ENCODE results near the gene DCTD. TPM values are rescaled to one million over a fixed set of nuclear protein-coding genes. Genes with fewer than 3 reads are reported as not detected.

DCTD gene
- total and polyA plus RNA-seq, 8 donors = 3.5 to 90.6 (median 59.9) TPM

GRCh38 chr4:182884040-182884439, 33.1 kb downstream of the DCTD start:
- Histone ChIP-seq H3K4me1 (peaks cover 8 to 29% (median 20%) of the 10 kb centered on the region in 4 donors), H3K27me3 (no peaks in the 10 kb centered on the region), H3K9me3 (peaks cover 0 to 8% (median 4%) of the 10 kb centered on the region in 4 donors), H3K4me3 (no peak overlapping the region), H3K36me3 (peaks cover 6 to 60% (median 52%) of the 10 kb centered on the region in 4 donors), H3K27ac (no peak overlapping the region)
- WGBS, 5 donors = 81 to 90% (median 87%) methylated on average over 3 of the region's 3 CpGs
- intact Hi-C loops (cut with DNase I; ENCODE audit: low total_unique reads) = no loop called here
- TF ChIP-seq POLR2A (IDR thresholded peaks at IDR 0.05) (no peak), EP300 (IDR thresholded peaks at IDR 0.05) (no peak), POLR2AphosphoS5 (IDR thresholded peaks at IDR 0.05) (no peak)
- TF ChIP-seq, protein P1, sequence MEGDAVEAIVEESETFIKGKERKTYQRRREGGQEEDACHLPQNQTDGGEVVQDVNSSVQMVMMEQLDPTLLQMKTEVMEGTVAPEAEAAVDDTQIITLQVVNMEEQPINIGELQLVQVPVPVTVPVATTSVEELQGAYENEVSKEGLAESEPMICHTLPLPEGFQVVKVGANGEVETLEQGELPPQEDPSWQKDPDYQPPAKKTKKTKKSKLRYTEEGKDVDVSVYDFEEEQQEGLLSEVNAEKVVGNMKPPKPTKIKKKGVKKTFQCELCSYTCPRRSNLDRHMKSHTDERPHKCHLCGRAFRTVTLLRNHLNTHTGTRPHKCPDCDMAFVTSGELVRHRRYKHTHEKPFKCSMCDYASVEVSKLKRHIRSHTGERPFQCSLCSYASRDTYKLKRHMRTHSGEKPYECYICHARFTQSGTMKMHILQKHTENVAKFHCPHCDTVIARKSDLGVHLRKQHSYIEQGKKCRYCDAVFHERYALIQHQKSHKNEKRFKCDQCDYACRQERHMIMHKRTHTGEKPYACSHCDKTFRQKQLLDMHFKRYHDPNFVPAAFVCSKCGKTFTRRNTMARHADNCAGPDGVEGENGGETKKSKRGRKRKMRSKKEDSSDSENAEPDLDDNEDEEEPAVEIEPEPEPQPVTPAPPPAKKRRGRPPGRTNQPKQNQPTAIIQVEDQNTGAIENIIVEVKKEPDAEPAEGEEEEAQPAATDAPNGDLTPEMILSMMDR (IDR thresholded peaks at IDR 0.05) = no peak
- peak in 1 of 2 donors; percentile 59 for DNase-seq

DNA sequence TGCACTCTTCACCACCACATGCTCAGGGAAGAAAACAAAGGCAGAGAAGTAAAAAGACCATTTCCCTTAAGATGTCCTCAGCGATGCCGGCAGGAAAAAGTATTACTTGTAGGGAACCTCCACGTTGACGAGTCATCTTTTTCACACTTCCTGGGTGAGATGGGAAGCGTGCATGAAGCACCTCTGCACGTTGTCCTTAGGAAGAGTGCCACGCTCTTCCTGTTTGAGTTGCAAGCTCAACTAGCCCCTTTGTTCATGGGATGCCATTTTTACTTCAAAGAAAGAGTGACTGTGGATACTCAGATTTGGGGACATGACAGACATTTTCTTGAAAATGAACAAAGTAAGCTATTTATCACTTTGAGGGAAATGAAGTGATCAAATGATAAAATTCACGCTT, 33.8 kb downstream of the DCTD start:
- Histone ChIP-seq H3K4me1 (peaks cover 8 to 29% (median 20%) of the 10 kb centered on the region in 4 donors), H3K27me3 (no peaks in the 10 kb centered on the region), H3K27ac (no peak overlapping the region), H3K36me3 (peaks cover under 1 to 53% (median 45%) of the 10 kb centered on the region in 4 donors), H3K9me3 (peaks cover 0 to 8% (median 4%) of the 10 kb centered on the region in 4 donors), H3K4me3 (no peak overlapping the region)
- intact Hi-C loops (cut with DNase I; ENCODE audit: low total_unique reads) = no loop called here
- TF ChIP-seq, protein P1 (IDR thresholded peaks at IDR 0.05) = no peak
- TF ChIP-seq EP300 (IDR thresholded peaks at IDR 0.05) (no peak), POLR2AphosphoS5 (IDR thresholded peaks at IDR 0.05) (no peak), POLR2A (IDR thresholded peaks at IDR 0.05) (no peak)
- no peak for DNase-seq
- 93 to 98% (median 96%) methylated on average over 8 of the region's 8 CpGs for WGBS, 5 donors

DNA sequence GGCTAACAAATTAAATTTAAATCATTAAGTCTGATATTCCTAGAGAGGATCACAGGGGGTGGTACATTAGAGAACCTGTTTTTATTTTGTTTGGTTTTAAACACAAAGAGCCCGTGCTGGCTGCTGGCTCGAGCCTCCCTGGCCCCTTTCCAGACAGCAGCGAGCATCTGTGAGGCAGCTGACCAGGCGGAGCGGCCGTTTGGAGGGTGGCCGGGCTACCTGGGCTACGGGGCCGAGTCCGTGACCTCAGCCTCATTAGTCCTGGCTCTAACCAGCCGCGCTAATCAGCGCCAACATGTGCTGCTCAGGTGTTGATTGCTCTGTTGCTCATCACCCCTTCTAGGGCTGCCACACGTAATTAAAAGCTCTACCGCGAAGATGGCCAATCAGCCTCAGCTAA, 35.3 kb downstream of the DCTD start:
- 25 to 69% (median 41%) methylated on average over 6 to 16 of the region's 16 CpGs for WGBS, 5 donors
- Histone ChIP-seq H3K27ac (no peak overlapping the region), H3K27me3 (no peaks in the 10 kb centered on the region), H3K36me3 (peaks cover 0 to 46% (median 32%) of the 10 kb centered on the region in 4 donors), H3K4me3 (no peak overlapping the region), H3K9me3 (peaks cover 0 to 8% (median 4%) of the 10 kb centered on the region in 4 donors), H3K4me1 (peaks cover 8 to 29% (median 20%) of the 10 kb centered on the region in 4 donors)
- TF ChIP-seq EP300 (IDR thresholded peaks at IDR 0.05) = no peak
- no peak for TF ChIP-seq POLR2A (IDR thresholded peaks at IDR 0.05)
- TF ChIP-seq, protein P1 (IDR thresholded peaks at IDR 0.05) = no peak
- no peak for TF ChIP-seq POLR2AphosphoS5 (IDR thresholded peaks at IDR 0.05)
- DNase-seq = peak; percentile 65 to 85
- intact Hi-C loops (cut with DNase I; ENCODE audit: low total_unique reads) = no loop called here

DNA sequence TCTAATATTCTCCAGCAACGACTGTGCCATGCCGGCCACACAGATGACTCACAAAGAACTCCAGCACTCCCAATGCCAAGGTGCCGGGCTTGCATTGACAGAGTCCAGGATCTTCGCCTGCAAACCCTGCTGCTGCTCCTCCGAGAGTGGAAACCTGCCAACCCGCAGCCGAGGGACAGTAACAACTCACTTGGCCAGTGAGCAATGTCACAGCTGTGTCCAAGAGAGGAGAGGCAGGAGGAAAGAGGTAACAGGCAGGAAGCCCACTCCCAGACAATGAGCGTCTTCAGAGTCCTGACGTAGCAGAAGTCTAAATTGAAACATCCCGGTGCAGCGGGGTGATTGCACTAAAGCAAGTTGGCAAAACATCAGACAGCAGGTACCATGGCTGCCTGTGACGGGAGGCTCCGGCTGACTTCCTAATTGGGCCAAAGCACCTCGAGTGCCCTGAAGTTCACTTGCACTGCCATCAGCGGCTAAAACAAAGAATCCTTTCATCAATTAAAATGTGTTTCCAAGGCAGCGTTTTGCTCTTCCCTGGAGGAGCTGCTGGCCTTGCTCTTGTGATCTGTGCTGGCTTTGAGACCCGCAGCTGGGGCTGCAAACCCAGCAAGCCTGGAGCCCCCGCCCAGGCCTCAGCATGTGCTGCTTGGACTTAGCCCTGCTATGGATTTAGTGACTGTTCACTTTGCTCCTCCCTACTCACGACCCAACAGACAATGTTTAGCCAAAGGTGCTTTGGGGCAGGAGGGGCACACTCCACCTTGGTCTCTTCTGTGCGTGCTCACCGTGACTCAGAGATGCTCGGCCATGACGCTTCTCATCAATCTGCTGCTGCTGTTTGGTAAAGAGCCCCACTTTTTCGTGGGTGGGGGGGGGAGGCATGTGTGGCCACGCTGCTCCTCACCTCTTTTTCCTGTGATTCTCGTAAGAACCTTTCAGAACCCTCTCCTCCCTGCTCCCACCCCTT, 36.5 kb downstream of the DCTD start:
- 51 to 65% (median 56%) methylated on average over 25 to 26 of the region's 26 CpGs for WGBS, 5 donors
- TF ChIP-seq POLR2AphosphoS5 (IDR thresholded peaks at IDR 0.05) = no peak
- peak in 1 of 4 donors; percentile 16 for TF ChIP-seq POLR2A (IDR thresholded peaks at IDR 0.05)
- no peaks in the 10 kb centered on the region for H3K27me3 ChIP-seq
- peak overlapping the region in 3 of 4 donors; percentile 15 to 27 (median 15) for H3K4me3 ChIP-seq
- H3K27ac ChIP-seq = peak overlapping the region in 1 of 5 donors; percentile 53
- peaks cover 0 to 8% (median 4%) of the 10 kb centered on the region in 4 donors for H3K9me3 ChIP-seq
- intact Hi-C loops (cut with DNase I; ENCODE audit: low total_unique reads) = no loop called here
- peaks cover 8 to 29% (median 18%) of the 10 kb centered on the region in 4 donors for H3K4me1 ChIP-seq
- H3K36me3 ChIP-seq = peaks cover 0 to 44% (median 30%) of the 10 kb centered on the region in 4 donors
- peak; percentile 48 to 65 for DNase-seq

All from stomach (tissue), 9 donors.